IPS-20b (cell line): ENCODE measurements around the gene VIPAS39.

Experiments
- H3K27ac ChIP-seq: one replicate; pipeline ENCODE4 v1.5.1; 2013; ENCODE audit warnings: low read length
- H3K27me3 ChIP-seq: 2 replicates; pipeline ENCODE4 v1.6.1; 2013; ENCODE audit warnings: mild to moderate bottlenecking, low read length, inconsistent platforms; ENCODE audit not compliant: insufficient read depth
- H3K36me3 ChIP-seq: 2 replicates; pipeline ENCODE4 v1.6.1; 2013; ENCODE audit warnings: low read depth, mild to moderate bottlenecking, inconsistent platforms, low read length, moderate library complexity; ENCODE audit not compliant: insufficient read depth
- H3K4me1 ChIP-seq: 2 replicates; pipeline ENCODE4 v1.6.1; 2013; ENCODE audit warnings: mild to moderate bottlenecking, control low read depth, inconsistent platforms, low read length, moderate library complexity; ENCODE audit not compliant: insufficient read depth
- H3K4me3 ChIP-seq: 2 replicates; pipeline ENCODE4 v1.5.1; 2013; ENCODE audit warnings: mild to moderate bottlenecking, low read length, inconsistent platforms
- H3K9ac ChIP-seq: 2 replicates; pipeline ENCODE4 v1.6.1; 2013; ENCODE audit warnings: low read depth, mild to moderate bottlenecking, inconsistent platforms, low read length, moderate library complexity
- H3K9me3 ChIP-seq: 2 replicates; pipeline ENCODE4 v1.6.1; 2013; ENCODE audit warnings: mild to moderate bottlenecking, low read depth, low read length, inconsistent platforms; ENCODE audit not compliant: insufficient read depth

Gene VIPAS39

GRCh38 chr14:77378701-77379100 is 78.7 kb downstream of the VIPAS39 start:
- no peaks in the 10 kb centered on the region for H3K36me3 ChIP-seq
- H3K4me3 ChIP-seq, result no peak overlapping the region
- peaks cover 7% of the 10 kb centered on the region; the same call in 1 of the 2 replicates for H3K27me3 ChIP-seq
- H3K27ac ChIP-seq, result no peak overlapping the region
- no peak overlapping the region for H3K9ac ChIP-seq
- H3K4me1 ChIP-seq, result peaks cover 3% of the 10 kb centered on the region; the same call in 1 of the 2 replicates
- H3K9me3 ChIP-seq, result no peaks in the 10 kb centered on the region

- Histone ChIP-seq H3K27me3 (peaks cover 7% of the 10 kb centered on the region; the same call in 1 of the 2 replicates), H3K4me3 (peak overlapping the region; percentile 81), H3K9me3 (no peaks in the 10 kb centered on the region), H3K27ac (no peak overlapping the region), H3K4me1 (peaks cover 3% of the 10 kb centered on the region; the same call in 1 of the 2 replicates), H3K9ac (peak overlapping the region; percentile 77; the same call in 1 of the 2 replicates), H3K36me3 (no peaks in the 10 kb centered on the region)
Measured at GRCh38 chr14:77377502-77377844, 79.9 kb downstream of the VIPAS39 start.

GRCh38 chr14:77376771-77377501 is 80.5 kb downstream of the VIPAS39 start, which contains the start of the genes SAMD15 and TMED8:
SAMD15 (plus strand) TSS chr14:77377379; CDS start chr14:77377419, 40 bp downstream.
TMED8 (minus strand) TSS chr14:77377094; CDS start chr14:77377053, 41 bp downstream.
- Histone ChIP-seq H3K4me1 (peaks cover 3% of the 10 kb centered on the region; the same call in 1 of the 2 replicates), H3K36me3 (no peaks in the 10 kb centered on the region), H3K27ac (no peak within 1 kb of the TSS), H3K27me3 (peaks cover 7% of the 10 kb centered on the region; the same call in 1 of the 2 replicates), H3K4me3 (peak within 1 kb of the TSS; percentile 81), H3K9ac (peak within 1 kb of the TSS; percentile 77), H3K9me3 (no peaks in the 10 kb centered on the region)
